ENCODE data around the gene OR2L13.
A peak's percentile ranks its signal among the peaks of the same experiment; 100 is the strongest.

OR2L13 gene, protein sequence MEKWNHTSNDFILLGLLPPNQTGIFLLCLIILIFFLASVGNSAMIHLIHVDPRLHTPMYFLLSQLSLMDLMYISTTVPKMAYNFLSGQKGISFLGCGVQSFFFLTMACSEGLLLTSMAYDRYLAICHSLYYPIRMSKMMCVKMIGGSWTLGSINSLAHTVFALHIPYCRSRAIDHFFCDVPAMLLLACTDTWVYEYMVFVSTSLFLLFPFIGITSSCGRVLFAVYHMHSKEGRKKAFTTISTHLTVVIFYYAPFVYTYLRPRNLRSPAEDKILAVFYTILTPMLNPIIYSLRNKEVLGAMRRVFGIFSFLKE

DNA sequence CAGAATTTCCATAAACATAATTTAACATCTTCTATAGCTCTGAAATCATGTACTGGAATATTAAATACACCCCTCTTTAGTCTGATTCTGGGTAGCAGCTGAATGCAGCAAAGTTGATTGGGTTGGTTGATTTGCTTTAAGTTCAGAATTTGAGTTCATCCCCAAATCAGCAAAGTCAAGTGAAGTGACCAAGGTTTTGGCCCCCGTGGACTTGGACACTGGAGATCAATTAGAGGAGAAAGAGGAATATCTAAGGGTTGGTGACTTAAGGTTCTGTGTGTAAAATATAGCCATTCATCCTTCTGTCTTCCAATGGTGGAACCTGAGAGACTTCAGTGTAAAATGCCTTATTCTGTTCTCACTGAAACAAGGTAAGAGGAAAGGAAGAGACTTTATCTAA lies at the start of gene OR2L13:
Gene OR2L13 (plus strand): TSS at position 301 of the 400 bp plus-strand sequence. CDS start 4,192 bp downstream, outside the sequence.
- no peaks in the 10 kb centered on the region for H3K27me3 ChIP-seq (replicated peaks; ENCODE audit: insufficient read depth, low read length)
- H3K36me3 ChIP-seq (replicated peaks; ENCODE audit: insufficient read depth, low read length) = no peaks in the 10 kb centered on the region
- no peak within 1 kb of the TSS for H3K27ac ChIP-seq (ENCODE audit: low read length)
- H4K20me1 ChIP-seq (ENCODE audit: insufficient read depth, low read length) = no peaks in the 10 kb centered on the region
- TF ChIP-seq EZH2phosphoT487 (IDR thresholded peaks at IDR 0.05; ENCODE audit: low read length) = no peak
- no peak for TF ChIP-seq EZH2 (optimal IDR thresholded peaks at IDR 0.05; ENCODE audit: low read depth, low read length)
- TF ChIP-seq, protein P1, sequence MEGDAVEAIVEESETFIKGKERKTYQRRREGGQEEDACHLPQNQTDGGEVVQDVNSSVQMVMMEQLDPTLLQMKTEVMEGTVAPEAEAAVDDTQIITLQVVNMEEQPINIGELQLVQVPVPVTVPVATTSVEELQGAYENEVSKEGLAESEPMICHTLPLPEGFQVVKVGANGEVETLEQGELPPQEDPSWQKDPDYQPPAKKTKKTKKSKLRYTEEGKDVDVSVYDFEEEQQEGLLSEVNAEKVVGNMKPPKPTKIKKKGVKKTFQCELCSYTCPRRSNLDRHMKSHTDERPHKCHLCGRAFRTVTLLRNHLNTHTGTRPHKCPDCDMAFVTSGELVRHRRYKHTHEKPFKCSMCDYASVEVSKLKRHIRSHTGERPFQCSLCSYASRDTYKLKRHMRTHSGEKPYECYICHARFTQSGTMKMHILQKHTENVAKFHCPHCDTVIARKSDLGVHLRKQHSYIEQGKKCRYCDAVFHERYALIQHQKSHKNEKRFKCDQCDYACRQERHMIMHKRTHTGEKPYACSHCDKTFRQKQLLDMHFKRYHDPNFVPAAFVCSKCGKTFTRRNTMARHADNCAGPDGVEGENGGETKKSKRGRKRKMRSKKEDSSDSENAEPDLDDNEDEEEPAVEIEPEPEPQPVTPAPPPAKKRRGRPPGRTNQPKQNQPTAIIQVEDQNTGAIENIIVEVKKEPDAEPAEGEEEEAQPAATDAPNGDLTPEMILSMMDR (IDR thresholded peaks at IDR 0.05; ENCODE audit: low read length) = no peak
- H3K9me3 ChIP-seq (replicated peaks; ENCODE audit: insufficient read depth, low read length) = no peaks in the 10 kb centered on the region
- H3K4me1 ChIP-seq (ENCODE audit: low read length) = no peaks in the 10 kb centered on the region
- H3K9ac ChIP-seq (ENCODE audit: low read length) = no peak within 1 kb of the TSS
- no peaks in the 10 kb centered on the region for H3K79me2 ChIP-seq (ENCODE audit: low read length)
- H3K4me2 ChIP-seq (ENCODE audit: low read depth, low read length) = no peak within 1 kb of the TSS
- no peak for DNase-seq
- H3K9me2 ChIP-seq (replicated peaks; ENCODE audit: insufficient read depth, low read length) = no peaks in the 10 kb centered on the region
- H3F3A ChIP-seq (ENCODE audit: insufficient read depth, low read length) = no peaks in the 10 kb centered on the region
- no peak within 1 kb of the TSS for H2AFZ ChIP-seq (ENCODE audit: low read length)
- H3K4me3 ChIP-seq (ENCODE audit: low read length) = no peak within 1 kb of the TSS

DNA sequence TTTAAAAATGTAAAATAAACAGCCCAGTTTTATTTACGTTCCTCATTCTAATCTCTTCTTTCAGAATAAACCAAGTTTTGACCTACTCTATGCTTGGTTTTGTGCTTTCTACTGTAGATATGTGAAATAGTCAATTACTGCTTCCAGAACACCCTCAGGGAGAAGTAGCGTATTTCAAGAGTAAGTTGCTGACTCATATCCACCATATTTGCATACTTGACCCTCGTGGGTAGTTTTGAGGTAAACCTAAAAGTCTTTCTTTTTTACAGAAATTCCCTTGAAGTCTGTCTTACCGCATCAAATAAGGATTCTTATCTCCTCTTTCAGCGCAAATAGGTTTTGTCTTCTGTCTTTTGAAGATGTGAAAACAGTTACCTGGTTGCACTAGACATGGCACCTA lies 49.8 kb upstream of the OR2L13 start:
- Histone ChIP-seq H3K27ac (ENCODE audit: low read length) (peak overlapping the region; percentile 31; the same call in 1 of the 2 replicates), H3K4me3 (ENCODE audit: low read length) (peak overlapping the region; percentile 43), H4K20me1 (ENCODE audit: insufficient read depth, low read length) (no peaks in the 10 kb centered on the region), H3K27me3 (replicated peaks; ENCODE audit: insufficient read depth, low read length) (no peaks in the 10 kb centered on the region), H3K79me2 (ENCODE audit: low read length) (no peaks in the 10 kb centered on the region), H2AFZ (ENCODE audit: low read length) (peak overlapping the region; percentile 17), H3K9ac (ENCODE audit: low read length) (no peak overlapping the region), H3F3A (ENCODE audit: insufficient read depth, low read length) (peaks cover 12% of the 10 kb centered on the region), H3K36me3 (replicated peaks; ENCODE audit: insufficient read depth, low read length) (no peaks in the 10 kb centered on the region), H3K9me2 (replicated peaks; ENCODE audit: insufficient read depth, low read length) (no peaks in the 10 kb centered on the region; the same call in 1 of the 2 replicates), H3K9me3 (replicated peaks; ENCODE audit: insufficient read depth, low read length) (no peaks in the 10 kb centered on the region), H3K4me2 (ENCODE audit: low read depth, low read length) (peak overlapping the region; percentile 57), H3K4me1 (ENCODE audit: low read length) (peaks cover 4% of the 10 kb centered on the region; the same call in 1 of the 2 replicates)
- TF ChIP-seq, protein P1 (IDR thresholded peaks at IDR 0.05; ENCODE audit: low read length) = no peak
- TF ChIP-seq EZH2phosphoT487 (IDR thresholded peaks at IDR 0.05; ENCODE audit: low read length) (no peak), EZH2 (optimal IDR thresholded peaks at IDR 0.05; ENCODE audit: low read depth, low read length) (no peak)
- peak; percentile 92 for DNase-seq

DNA sequence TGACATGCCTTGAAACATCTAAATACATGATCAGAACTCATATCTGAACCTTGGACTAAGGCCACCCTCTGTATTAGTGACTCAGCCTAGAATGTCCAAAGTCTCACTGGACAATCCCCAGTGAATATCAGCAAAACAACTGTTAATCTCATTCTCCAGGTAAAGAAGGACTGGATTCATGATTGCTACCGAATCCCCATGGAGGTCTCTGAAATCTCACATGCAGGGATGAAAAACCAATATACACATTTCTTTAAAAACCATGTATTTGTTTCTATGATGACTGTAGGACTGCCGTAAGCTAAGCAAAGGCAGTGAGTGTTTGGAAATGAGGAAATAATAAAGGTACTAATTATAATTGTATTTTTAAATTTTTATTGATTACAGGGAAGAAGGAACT lies 48.4 kb upstream of the OR2L13 start, which contains the start of gene OR2L3:
Gene OR2L3 (plus strand): TSS at position 301 of the 400 bp plus-strand sequence. CDS start 13,846 bp downstream, outside the sequence.
- no peaks in the 10 kb centered on the region for H4K20me1 ChIP-seq (ENCODE audit: insufficient read depth, low read length)
- peaks cover 12% of the 10 kb centered on the region for H3F3A ChIP-seq (ENCODE audit: insufficient read depth, low read length)

More for the DNA sequence above, 48.4 kb upstream of the OR2L13 start, which contains the start of gene OR2L3:
- Histone ChIP-seq H3K36me3 (replicated peaks; ENCODE audit: insufficient read depth, low read length) (no peaks in the 10 kb centered on the region), H3K4me1 (ENCODE audit: low read length) (peaks cover 4% of the 10 kb centered on the region; the same call in 1 of the 2 replicates), H3K4me3 (ENCODE audit: low read length) (peak within 1 kb of the TSS; percentile 43; the same call in 1 of the 2 replicates), H3K9ac (ENCODE audit: low read length) (no peak within 1 kb of the TSS), H3K9me3 (replicated peaks; ENCODE audit: insufficient read depth, low read length) (no peaks in the 10 kb centered on the region), H3K27ac (ENCODE audit: low read length) (peak within 1 kb of the TSS; percentile 31; the same call in 1 of the 2 replicates), H3K79me2 (ENCODE audit: low read length) (no peaks in the 10 kb centered on the region), H3K9me2 (replicated peaks; ENCODE audit: insufficient read depth, low read length) (no peaks in the 10 kb centered on the region; the same call in 1 of the 2 replicates), H3K27me3 (replicated peaks; ENCODE audit: insufficient read depth, low read length) (no peaks in the 10 kb centered on the region), H3K4me2 (ENCODE audit: low read depth, low read length) (peak within 1 kb of the TSS; percentile 57), H2AFZ (ENCODE audit: low read length) (0 out of 2 replicates have a peak within 1 kb of the TSS, but pooled peaks have one; percentile 17)
- DNase-seq = no peak
- TF ChIP-seq EZH2phosphoT487 (IDR thresholded peaks at IDR 0.05; ENCODE audit: low read length) = no peak
- TF ChIP-seq, protein P1 (IDR thresholded peaks at IDR 0.05; ENCODE audit: low read length) = no peak
- TF ChIP-seq EZH2 (optimal IDR thresholded peaks at IDR 0.05; ENCODE audit: low read depth, low read length) = no peak

Data from MM.1S (cell line).